ENCODE data around the gene NMNAT2.
A peak's percentile ranks its signal among the peaks of the same experiment; 100 is the strongest.
"Not testable (repeated sequence)": the region's sequence is repeated elsewhere in the genome, so short reads cannot be mapped to it uniquely, and the experiment has no call there.

The NMNAT2 gene

GRCh38 chr1:183416850-183417771 is 1.1 kb downstream of the NMNAT2 start:
- DNase-seq: peak; percentile 55

GRCh38 chr1:183414365-183414764 is 3.8 kb downstream of the NMNAT2 start:
- DNase-seq: no peak

- no peak for DNase-seq
Measured at GRCh38 chr1:183411091-183411490, 7.1 kb downstream of the NMNAT2 start.

- no peak for DNase-seq
Measured at GRCh38 chr1:183407961-183408360, 10.2 kb downstream of the NMNAT2 start.

- DNase-seq: no peak
Measured at GRCh38 chr1:183407474-183407873, 10.7 kb downstream of the NMNAT2 start.

GRCh38 chr1:183404476-183404875 is 13.7 kb downstream of the NMNAT2 start:
- DNase-seq: no peak

GRCh38 chr1:183403498-183403897 is 14.7 kb downstream of the NMNAT2 start:
- no peak for DNase-seq

- DNase-seq: not testable (repeated sequence)
Measured at GRCh38 chr1:183401565-183401964, 16.6 kb downstream of the NMNAT2 start.

GRCh38 chr1:183394435-183394834 is 23.7 kb downstream of the NMNAT2 start:
- no peak for DNase-seq

GRCh38 chr1:183391863-183392262 is 26.3 kb downstream of the NMNAT2 start:
- DNase-seq: no peak

GRCh38 chr1:183390561-183390960 is 27.6 kb downstream of the NMNAT2 start:
- DNase-seq: no peak

GRCh38 chr1:183388735-183389134 is 29.4 kb downstream of the NMNAT2 start:
- no peak for DNase-seq

- no peak for DNase-seq
Measured at GRCh38 chr1:183385340-183386144, 32.6 kb downstream of the NMNAT2 start.

GRCh38 chr1:183379951-183380350 is 38.2 kb downstream of the NMNAT2 start:
- DNase-seq: no peak

GRCh38 chr1:183375381-183375780 is 42.8 kb downstream of the NMNAT2 start:
- DNase-seq: no peak

GRCh38 chr1:183374825-183375224 is 43.4 kb downstream of the NMNAT2 start:
- peak; percentile 63 for DNase-seq

GRCh38 chr1:183372586-183373230 is 45.5 kb downstream of the NMNAT2 start:
- DNase-seq: no peak

GRCh38 chr1:183370399-183371058 is 47.7 kb downstream of the NMNAT2 start:
- no peak for DNase-seq

- no peak for DNase-seq
Measured at GRCh38 chr1:183368213-183369108, 49.7 kb downstream of the NMNAT2 start.

GRCh38 chr1:183366116-183366515 is 52.1 kb downstream of the NMNAT2 start:
- no peak for DNase-seq

- DNase-seq: no peak
Measured at GRCh38 chr1:183365676-183366075, 52.5 kb downstream of the NMNAT2 start.

GRCh38 chr1:183365093-183365492 is 53.1 kb downstream of the NMNAT2 start:
- DNase-seq: no peak
